ENCODE results near the gene YWHAB.
A peak's percentile ranks its signal among the peaks of the same experiment; 100 is the strongest.
"Not testable (repeated sequence)": the region's sequence is repeated elsewhere in the genome, so short reads cannot be mapped to it uniquely, and the experiment has no call there.

The YWHAB gene

DNA sequence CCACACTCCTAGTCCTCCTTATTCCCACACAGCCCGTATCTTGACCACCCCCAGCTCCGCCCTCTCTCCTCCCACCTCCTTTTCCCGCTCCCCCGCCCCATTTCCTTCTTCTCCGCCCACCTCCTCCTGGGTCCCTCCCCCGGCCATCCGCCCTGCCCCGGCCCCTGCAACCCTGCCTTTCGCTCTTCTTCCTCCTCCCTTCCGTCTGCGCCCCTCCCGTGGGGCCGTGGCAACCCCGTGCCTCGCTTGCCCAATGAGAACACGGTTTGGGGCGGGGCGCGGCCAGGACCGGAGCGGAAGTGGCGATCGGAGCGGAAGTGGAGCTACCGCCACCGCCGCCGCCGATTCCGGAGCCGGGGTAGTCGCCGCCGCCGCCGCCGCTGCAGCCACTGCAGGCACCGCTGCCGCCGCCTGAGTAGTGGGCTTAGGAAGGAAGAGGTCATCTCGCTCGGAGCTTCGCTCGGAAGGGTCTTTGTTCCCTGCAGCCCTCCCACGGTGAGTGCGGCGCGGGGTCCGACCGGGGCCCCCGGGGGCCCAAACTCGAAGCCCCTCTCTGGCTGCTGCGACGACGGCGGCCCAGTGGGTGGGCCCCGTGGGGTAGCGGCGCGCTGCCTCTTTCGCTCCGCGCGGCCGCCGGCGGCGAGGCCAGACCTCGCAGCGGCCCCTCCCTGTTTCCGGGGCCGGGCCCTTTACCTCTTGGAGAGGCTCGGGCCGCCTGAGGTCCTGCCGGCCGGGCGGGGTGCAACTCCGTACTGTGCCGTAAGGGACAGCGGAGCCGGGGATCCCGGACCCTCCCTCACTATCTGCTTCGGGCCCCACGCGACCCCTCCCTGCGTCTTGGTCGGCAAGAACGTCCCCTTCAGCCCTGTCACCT, at the start of gene YWHAB:
TSS of gene YWHAB (plus strand) at position 314 of the 874 bp plus-strand sequence. CDS start 15,829 bp downstream, outside the sequence.
- DNase-seq (ENCODE audit: low spot score): peak; percentile 99

DNA sequence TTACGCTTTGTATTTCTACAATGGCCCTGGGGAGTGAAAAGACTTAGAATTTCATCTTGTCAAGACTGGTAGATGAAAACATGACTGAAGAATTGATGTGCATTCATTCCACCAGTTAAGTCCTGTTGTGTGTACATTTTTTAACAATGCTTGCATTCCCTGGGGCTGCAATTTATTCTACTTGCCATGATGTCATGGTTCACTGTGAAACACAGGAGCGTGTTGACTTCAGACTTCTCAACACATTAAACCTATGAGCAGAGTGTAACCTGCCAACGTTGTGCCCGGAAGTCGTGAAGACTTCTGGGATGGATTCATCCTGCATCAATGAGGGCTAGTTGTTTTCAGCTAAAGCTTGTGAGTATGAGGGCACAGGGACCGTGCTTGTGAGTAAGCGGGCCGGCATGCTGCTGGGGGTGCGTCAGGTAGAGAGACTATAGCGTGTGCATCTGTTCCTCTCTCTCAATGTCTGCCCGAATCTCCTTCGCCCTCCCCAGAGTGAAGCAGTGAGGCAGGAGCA, 48.8 kb upstream of the YWHAB start:
- no peak for DNase-seq (ENCODE audit: low spot score)

DNA sequence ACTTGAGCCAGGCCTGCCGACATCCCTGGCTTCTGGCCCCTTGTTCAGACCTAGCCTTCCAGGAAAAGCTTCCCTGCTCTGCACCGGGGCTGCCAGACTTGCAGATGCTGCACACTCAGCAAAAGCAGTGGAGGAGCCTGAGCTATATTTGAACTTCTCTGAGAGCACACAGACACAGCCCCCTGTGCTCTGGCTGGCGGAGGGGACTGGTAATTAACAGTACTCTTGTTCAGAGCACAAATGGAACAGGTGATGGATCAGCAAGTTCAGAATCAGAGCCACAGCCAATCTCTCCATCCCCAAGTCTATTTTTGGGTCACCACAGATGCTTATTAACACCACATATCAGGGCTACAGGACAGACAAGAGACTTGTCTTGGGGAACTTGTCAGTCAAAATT, 47.6 kb upstream of the YWHAB start:
- no peak for DNase-seq (ENCODE audit: low spot score)

DNA sequence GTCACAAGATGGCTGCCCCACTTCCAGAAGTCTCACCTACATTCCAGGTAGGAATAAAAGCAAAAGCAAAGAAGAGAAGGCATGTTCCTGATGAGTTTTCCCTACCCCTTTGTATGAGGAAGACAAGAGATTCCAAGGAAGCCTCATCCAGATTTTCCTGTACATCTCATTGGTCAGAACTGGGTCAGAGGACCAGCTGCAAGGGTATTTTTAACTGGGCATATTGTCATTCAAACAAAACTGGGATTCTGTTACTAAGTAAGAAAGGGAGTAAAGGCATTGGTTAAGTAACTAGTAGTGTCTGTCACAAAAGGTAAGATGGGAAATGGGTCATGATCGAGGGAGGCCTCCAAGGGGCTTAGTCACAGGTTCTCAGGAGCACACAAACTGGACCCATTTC, 47.0 kb upstream of the YWHAB start:
- DNase-seq (ENCODE audit: low spot score): no peak

DNA sequence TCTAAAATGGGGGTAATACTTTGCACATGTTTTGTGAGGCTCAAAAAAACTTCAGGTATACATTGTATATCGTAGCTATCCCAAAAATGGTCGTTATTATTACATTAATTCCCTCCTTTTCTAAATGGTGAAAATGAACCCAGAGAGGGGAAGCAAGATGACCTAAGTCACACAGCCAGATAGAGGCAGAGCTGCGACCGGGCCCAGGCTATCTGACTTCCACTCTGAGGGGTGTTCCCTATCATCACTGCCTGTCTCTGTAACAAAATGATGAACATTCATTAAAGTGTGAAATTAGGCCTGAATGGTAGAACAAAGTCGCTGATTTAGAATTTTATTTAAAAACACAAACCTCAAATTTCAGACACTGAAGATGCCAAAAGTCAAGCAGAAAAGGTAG, 46.0 kb upstream of the YWHAB start:
- DNase-seq (ENCODE audit: low spot score): no peak

DNA sequence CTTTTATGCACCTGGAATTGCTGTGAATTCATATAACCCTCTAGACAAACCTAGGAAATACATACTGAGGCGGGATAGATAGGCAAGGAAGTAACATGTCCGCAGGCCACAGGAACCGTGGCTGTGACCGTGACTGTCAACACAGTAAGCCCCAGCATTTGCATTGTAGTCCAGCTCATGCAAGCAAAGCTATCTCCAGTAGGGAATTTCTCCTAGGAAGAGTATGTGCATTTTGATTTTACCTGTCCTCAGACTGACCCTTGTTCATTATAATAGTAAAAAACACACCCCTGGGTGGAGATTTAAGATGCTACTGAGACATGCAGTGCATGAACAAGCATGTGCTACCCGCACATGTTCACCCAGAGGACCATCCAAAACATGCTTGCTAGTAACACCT, 44.7 kb upstream of the YWHAB start:
- DNase-seq (ENCODE audit: low spot score): no peak

DNA sequence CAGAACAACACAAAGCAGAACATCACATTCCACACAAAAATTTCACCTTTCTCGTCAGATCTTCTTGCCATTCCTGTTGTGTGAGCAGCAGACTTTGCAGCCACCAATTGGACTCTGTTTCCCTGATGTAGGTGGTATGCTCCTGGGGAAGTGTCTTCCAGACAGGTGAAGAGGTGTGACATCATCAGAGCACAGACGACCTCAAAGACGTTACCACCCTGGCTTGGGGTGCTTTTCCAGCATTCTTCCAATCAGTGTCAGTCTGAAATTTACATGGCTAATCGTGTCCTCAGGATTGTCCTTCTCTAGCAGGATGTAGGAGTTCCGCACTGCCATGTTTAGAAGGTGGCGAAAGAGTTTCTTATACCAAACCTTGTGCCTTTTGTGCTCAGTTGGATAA, 43.5 kb upstream of the YWHAB start:
- no peak for DNase-seq (ENCODE audit: low spot score)

DNA sequence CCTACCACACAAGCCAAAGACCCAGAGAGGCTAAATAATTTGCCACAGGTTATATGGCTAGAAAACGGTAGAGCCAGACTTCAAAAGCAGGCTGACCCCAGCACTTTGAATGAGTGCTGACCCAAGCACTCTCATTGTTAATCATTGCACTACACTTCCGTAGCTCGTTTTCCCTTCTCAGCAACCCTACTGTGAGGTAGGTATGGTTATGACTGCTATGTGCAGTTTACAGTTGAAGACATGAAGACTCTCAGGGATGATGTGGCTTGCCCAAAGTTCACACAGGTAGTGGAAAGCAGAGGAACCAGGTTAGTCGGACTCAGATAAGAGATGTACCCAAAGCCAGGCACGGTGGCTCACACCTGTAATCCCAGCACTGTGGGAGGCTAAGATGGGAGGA, 41.6 kb upstream of the YWHAB start:
- no peak for DNase-seq (ENCODE audit: low spot score)

DNA sequence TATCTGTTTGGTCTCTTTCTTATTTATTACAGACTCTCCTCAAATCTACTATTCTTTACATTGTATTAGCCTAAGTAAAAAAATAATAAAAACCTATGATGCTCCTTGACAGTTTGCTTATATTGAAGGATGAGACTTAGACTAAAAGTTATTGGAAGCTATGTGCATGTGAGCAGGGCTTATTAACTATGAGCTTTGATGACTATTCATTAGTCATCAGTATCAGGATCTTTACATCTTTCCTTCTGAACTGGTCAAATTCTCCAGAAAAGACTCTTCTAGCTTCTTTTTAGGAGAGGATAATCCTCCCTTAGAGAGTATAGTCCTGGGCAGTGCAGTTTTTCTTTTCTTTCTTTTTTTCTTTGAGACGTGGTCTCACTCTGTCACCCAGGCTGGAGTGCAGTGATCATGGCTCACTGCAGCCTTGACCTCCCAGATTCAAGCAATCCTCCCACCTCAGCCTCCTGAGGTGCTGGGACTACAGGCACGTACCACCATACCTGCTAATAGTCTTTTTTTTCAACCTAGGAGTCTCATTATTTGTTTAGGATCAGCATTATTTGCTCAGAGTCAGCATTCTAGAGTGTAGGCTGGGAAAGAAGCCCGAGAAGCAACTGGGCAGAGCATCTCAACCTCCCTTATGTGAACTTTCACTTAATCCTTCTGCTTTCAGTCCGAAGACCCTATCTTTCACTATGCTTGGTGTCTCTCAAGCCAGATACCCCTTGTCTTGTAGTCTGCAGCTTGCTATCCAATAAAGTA, 37.1 kb upstream of the YWHAB start:
- DNase-seq (ENCODE audit: low spot score): no peak

DNA sequence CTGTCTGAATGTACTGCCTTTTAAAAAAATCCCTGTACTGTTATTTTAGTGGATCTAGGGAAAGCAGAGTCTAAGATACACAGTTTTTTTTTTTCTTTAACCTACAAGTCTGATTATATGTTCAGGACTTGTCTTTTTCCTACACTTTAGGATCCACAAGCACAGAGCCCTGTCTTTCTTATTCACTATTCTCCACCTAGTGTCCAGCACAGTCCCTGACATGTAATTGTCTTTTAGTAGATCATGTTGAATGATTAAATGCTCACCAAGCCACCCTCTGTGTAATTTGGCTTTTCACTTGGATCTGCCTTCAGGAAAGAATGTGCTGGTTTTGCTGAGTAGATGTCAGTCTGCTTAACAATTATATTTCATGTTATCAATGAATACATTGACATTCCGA, 35.8 kb upstream of the YWHAB start:
- no peak for DNase-seq (ENCODE audit: low spot score)

DNA sequence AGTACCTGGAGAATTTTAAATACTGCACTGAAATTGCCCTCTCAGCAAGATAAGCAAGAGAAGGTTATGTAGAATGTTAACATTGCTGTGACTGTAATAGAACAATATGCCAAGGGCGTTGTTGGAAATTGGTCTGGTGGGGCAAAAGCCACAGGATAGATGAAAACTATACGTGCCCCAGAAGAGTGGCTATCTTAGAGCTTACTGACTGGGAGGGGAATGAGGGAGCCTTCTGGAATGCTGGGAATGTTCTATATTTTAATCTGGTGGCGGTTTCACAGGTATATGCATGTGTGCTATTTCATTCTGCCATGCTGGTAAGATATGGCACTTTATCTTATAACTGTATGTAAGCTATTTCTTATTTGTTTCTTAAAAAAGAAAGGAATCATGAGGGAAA, 35.2 kb upstream of the YWHAB start:
- DNase-seq (ENCODE audit: low spot score): no peak

DNA sequence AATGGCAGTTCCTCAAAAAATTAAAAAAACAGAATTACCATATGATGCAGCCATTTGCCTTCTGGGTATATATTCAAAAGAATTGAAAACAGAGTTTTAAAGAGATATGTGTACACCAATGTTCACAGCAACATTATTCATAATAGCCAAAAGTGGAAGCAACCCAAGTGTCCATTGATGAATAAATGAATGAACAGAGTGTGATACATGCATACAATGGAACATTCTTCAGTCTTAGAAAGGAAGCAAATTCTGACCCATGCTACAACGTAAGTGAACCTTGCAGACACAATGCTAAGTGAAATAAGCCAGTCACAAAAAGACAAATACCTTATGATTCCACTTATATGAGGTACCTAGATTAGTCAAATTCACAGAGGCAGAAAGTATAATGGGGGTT, 34.7 kb upstream of the YWHAB start:
- no peak for DNase-seq (ENCODE audit: low spot score)

DNA sequence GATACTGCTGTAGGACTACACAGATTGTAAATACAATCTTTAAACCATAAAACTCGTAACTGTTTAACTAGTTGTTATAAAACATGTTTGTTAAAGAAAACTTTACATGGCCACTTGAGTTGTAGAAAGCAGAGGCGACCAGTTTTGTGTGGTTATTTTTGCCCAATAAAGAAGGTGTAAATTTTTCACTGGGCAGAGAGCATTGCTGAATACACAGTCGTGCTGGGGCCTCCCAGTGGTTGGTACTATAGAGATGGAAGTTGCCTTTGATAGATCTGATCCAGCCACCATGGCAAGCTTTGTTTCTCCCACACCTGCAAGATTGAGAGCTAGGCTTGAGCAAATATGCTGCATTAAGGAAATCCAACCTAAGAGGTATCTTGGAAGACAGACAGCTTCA, 34.0 kb upstream of the YWHAB start:
- no peak for DNase-seq (ENCODE audit: low spot score)

DNA sequence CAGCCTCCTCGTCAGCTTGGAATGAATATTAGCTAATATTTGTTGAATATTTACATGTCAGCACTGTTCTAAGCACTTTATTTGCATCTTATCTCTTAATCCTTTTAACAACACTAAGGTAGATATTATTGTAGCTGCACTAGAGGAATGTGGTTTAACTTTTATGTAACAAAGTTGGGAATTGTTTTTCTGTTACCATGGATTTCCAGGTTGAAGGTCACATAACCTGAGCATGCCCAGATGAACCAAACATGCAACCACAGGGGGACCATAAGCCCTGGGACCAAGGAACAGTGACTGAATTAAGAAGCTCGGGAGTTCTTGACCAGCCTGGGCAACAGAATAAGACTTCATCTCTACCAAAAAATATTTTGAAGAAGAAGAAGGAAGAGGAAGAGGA, 29.1 kb upstream of the YWHAB start:
- DNase-seq (ENCODE audit: low spot score): no peak

DNA sequence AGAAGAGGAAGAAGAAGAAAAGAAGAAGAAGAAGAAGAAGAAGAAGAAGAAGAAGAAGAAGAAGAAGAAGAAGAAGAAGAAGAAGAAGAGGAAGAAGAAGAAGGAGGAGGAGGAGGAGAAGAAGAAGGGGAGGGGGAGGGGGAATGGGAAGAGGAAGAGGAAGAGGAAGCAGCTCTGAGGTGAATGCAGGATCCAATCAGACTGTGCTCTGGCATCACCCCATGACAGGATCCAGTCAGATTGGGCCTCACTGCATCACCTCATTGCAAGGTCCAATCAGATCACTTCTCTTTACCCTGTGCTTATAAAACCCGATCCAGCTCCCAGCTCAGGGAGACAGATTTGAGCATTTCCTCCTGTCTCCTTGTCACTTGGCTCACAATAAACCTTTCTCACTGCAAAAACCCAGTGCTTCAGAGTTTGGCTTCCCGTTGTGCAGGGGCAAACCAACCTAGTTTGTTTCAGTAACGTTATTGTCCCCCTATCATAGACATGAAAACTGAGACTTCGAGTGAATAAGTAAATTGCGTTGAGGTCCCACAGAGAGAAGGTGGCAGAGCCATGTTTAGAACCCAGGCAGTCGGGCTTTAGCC, 28.6 kb upstream of the YWHAB start:
- no peak for DNase-seq (ENCODE audit: low spot score)

DNA sequence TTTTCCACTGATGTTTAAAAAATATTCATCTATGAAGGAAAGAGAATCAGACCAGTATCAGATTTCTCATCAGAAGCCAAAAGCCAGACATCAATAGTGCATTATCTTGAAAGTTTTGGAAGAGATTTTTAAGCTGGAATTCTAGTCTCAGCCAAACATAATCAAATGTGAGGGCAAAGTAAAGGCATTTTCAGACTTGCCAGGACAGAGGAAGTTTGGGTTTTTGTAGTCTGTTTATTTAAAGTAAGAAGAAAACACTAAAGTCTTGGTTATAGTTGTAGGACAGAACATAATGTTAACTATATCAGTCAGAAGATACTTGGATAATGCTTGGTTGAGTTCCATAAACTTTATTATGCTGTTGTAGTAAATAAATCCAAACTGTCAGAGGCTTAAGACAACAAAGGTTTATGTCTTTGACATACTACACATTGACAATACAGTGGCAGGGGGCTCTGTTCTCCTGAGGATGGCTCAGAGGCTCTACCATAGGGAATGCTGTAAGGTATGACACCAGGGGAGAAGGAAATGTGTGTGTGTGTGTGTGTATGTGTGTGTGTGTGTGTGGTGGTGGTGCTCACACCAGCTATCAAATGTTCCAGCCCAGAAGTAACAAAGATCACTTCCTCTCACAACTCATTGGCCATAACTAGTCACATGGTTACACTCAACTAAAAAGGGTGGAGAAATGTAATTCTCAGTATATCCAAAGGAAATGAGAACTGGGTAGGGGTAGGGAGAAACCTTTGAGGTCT, 26.7 kb upstream of the YWHAB start:
- no peak for DNase-seq (ENCODE audit: low spot score)

DNA sequence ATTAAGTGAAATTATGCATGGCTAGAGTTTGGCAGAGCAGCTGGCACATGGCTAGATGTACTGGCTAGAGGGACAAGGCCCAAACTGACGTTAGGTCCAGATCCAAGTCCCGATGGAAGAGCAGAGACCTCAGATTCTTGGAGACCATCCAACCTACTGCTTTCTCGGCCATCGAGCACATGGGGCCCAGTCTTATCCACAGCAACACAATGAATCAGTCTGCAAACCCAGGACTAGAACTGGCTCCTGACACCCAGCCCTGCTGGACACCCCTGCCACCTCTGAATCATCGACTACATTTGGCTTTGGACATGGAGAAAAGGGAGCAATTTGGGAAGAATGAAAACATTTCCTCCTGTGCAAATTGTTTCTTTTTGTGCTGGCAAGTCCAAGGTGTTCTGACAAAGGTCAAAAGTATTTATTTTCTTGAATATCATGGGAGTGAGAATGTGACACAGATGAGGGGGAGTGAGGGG, 23.9 kb upstream of the YWHAB start:
- peak; percentile 14 for DNase-seq (ENCODE audit: low spot score)

DNA sequence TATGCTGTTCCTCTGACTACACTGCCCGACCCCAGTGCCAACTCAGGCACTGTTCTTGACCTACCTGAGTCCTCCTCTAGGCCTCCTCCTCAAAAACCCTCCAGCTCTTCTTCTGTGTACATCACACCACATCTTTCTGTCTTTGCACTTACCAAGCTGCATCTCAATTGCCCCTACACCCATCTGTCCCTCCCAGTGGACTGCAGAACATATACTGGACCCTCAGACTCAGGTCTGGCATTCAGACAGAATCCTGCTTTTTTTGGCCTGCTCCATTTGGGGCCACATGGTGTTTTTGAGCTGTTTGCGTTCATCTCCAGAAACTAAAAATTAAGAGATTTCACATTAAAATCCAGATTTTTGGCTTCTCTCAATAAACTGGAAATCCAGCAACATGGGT, 23.2 kb upstream of the YWHAB start:
- no peak for DNase-seq (ENCODE audit: low spot score)

DNA sequence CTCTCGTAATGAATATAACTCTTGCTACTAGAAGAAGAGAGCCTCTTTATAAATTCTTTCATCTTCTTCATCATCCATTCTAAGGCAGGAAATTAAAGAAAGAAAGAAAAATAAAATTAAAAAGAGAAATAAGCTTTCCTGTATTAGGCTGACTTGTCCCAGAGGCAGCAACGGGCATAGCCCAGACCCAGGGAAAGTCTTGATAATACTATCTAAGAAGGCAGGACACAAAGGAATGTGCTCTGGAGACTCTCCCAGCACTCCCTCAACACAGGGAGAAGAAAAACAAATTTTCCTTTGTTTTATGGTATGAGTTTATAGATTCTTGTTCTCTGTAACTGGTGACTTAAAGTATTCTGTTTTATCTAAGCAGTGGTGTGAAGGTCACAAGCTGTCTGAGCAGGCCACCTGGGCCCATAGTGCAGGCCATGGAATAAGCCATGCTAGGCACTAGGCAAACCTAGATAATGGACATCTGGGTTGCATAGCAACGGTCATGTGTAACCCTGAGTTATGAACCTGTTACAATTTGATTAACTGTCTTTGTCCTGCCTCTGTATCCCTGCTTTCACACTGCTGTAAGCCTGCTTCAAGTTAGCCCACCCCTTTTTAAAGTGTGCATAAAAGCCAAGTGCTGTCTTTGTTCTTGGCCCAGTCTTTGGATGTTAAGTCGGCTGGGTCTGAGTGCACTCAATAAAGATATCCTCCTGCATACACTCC, 22.0 kb upstream of the YWHAB start:
- not testable (repeated sequence) for DNase-seq (ENCODE audit: low spot score)

DNA sequence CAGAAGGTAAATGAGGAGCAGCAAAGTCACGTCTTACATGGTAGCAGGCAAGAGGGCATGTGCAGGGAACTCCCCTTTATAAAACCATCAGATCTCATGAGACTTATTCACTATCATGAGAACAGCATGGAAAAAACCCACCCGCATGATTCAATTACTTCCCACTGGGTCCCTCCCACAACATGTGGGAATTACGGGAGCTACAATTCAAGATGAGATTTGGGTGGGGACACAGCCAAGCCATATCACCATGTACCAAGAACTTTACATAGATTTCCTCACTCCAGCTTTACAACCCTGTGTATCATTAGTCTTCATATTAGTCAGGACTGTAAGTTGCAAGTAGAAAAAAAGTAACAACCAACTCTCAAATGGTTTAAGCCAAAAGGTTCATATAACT, 21.0 kb upstream of the YWHAB start:
- DNase-seq (ENCODE audit: low spot score): not testable (repeated sequence)

DNA sequence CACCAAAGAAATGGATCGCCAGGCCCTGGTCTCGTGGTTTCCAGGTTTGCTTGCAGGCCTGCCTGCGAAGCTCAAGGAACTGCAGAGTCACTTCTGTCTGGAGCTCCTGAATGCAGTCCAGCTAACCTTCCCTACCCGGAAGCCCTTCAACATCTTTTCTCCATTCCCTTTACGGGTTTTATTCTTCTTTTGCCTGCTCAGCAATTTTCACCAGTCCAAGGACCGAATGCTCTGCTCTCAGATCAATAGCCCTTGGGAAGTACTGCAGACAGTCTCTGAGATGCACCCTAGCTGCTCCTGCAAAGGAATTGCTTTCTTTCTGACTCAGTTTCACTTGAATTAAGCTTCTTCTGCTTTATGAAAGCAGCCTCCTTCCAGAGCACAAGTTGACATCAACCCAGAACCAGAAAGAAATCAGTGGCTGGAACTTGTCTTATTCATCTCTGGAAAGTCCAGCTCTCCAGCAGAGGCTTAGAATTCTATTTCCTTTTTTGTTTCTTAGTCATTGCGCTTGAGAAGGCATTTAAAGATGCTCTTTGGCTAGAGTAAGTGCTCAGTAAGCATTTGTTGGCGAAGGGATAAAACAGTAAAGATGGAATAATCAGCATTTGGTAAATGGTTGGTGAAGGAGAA, 18.7 kb upstream of the YWHAB start:
- DNase-seq (ENCODE audit: low spot score): no peak

Data from Ammon's horn (tissue), 1 donor.